Erythroblast (primary cell): ENCODE results near the gene SMURF1.

Source experiments
- DNase-seq, 2 experiments: peaks; one replicate each; lab custom pipeline; 2025; lab: John Stamatoyannopoulos, UW
- GATA1 ChIP-seq: IDR thresholded peaks from 2 replicates; pipeline ENCODE4 v1.6.1; 2011; ENCODE audit warnings: low read depth, mild to moderate bottlenecking, control low read depth, low read length, moderate library complexity
- POLR2A ChIP-seq: IDR thresholded peaks from 2 replicates; pipeline ENCODE4 v1.6.1; 2011; ENCODE audit warnings: mild to moderate bottlenecking, low read length

SMURF1 gene

GRCh38 chr7:99021941-99022560 is 121.9 kb downstream of the SMURF1 start:
- no peak for DNase-seq
- TF ChIP-seq POLR2A (no peak), GATA1 (no peak)

DNA sequence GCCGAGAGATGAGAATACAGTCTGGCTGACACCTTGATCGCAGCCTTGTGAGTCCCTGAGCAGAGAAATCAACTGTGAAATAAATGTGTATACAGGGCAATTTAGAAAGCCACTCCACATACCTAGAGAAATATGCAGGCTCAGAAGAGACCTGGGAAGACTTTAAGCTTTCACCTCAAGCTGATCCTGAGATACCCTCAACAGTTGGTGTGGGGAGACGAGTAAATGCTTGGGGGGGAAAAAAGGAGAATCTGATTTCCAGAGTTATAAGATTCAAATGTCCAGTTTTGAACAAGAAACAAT is 123.5 kb downstream of the SMURF1 start:
- DNase-seq, result no peak
- TF ChIP-seq GATA1 (no peak), POLR2A (no peak)

- TF ChIP-seq GATA1 (no peak), POLR2A (no peak)
- no peak for DNase-seq
Observed at GRCh38 chr7:99019523-99020412, 124.1 kb downstream of the SMURF1 start.

DNA sequence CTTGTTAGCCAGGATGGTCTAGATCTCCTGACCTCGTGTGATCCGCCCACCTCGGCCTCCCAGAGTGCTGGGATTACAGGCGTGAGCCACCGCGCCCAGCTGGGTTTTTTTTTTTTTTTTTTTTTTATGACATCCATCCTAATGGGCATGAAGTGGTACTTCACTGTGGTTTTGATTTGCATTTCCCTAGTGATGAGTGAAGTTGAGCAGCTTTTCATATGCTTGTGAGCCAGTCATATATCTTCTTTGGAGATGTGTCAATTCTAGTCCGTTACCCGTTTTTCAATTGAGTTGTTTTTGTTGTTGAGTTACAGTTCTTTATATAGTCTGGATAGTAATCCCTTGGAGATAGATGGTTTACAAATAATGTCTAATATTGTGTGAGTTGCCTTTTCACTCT is 127.7 kb downstream of the SMURF1 start:
- no peak for DNase-seq
- TF ChIP-seq POLR2A (no peak), GATA1 (no peak)

GRCh38 chr7:99014113-99014985 is 129.6 kb downstream of the SMURF1 start:
- TF ChIP-seq POLR2A, result no peak
- no peak for TF ChIP-seq GATA1
- no peak for DNase-seq

GRCh38 chr7:99013266-99014112 is 130.4 kb downstream of the SMURF1 start:
- TF ChIP-seq POLR2A (no peak), GATA1 (no peak)
- DNase-seq, result no peak

DNA sequence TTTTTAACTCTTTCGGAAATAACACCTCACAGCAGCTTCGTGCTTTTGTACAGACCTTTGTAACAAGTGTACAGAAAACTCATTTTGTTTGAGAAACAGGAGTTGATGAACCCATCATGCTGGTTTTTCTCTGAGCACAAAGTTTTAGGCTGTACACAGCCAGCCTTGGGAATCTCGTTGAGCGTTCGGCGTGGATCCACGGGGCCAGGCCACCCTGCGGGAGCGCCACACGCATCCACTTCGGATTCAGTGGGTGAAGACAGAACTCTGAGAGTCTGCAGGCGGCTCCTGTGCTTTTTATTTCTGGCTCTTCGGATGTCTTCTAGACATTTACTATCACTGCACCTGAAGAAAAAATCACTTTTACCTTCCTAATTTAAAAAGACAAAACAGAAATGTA is 131.2 kb downstream of the SMURF1 start:
- no peak for DNase-seq
- TF ChIP-seq GATA1 (no peak), POLR2A (no peak)

GRCh38 chr7:99011706-99012404 is 132.1 kb downstream of the SMURF1 start:
- TF ChIP-seq GATA1 (no peak), POLR2A (no peak)
- DNase-seq, result no peak

DNA sequence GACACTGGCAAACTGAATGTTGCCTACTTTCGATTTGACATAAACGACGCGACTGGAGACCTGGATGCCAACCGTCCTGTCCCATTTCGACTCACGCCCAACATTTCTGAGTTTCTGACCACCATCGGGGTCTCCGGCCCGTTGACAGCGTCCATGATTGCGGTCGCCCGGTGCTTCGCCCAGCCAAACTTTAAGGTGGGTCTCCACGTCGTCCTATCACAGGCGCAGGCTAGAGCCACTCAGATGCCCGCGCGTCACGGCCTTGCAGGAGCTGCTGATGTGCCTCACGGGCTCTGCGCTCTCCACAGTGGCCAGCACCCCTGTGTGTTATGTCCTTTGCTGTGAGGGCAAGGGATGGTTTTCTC is 132.6 kb downstream of the SMURF1 start:
- no peak for TF ChIP-seq POLR2A
- TF ChIP-seq GATA1, result no peak
- DNase-seq, result no peak

- DNase-seq, result no peak
- no peak for TF ChIP-seq GATA1
- no peak for TF ChIP-seq POLR2A
Observed at GRCh38 chr7:99010281-99010680, 133.6 kb downstream of the SMURF1 start.

DNA sequence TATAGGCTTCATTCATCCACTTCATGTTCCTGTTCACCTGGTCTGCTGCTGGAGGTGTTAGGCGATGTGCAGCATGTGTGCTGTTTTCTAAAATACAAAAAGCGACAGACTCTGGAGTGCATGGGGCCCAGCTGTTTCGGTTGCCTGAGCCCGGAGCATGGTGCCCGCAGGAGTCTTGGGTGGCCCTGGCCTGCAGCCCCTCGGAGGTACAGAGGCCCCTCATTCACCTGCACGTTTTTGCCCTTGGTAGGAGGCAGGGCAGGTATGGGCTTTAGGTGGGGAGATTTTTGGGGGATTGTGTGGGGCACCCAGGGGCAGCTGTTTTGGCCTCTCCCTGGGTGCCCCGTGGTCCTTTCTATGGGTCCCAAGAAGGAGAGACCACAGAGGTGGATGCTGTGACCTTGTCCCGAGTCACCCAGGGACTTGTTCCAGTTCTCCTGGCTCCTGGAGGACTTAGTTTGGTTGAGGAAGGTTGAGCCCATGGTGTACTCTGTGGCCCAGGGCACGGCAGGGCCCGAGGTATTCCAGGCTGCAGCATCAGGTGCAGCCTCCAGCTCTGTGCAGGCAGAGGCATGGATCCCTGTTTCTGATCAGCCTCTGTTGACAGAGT is 134.9 kb downstream of the SMURF1 start:
- no peak for TF ChIP-seq GATA1
- no peak for DNase-seq

DNA sequence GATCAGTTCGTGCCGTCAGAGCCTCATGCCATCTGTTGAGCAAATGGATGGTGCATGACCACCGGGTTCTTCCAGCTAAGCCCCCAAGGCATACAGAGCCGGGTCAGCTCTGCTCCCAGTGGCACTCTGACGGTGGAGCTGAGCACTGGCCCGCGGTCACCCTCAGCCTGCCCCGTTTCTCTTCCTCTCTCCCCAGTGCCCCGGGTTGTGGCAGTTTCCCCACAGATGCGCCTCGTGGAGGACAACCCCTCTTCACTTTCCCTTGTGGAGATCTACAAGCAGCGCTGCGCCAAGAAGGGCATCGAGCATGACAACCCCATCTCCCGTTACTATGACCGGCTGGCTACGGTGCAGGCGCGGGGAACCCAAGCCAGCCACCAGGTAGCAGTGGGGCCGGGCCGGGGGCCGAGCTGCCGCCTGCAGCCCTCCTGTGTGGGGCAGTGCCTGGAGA is 135.7 kb downstream of the SMURF1 start:
- TF ChIP-seq GATA1 (no peak), POLR2A (no peak)
- DNase-seq, result no peak
